Gastroesophageal sphincter (tissue), 3 donors: ENCODE results near the gene GATA1.

ENCODE experiments used
- CTCF ChIP-seq, 4 experiments: fragments of 200-600 bp in 2 of 4; fragments of 450-650 bp in 2 of 4; sonication (generic) in 1 of 4; IDR thresholded peaks; one replicate each; pipeline ENCODE4 v1.5.1; 2017 to 2019; ENCODE audit warnings: antibody characterized with exemption in 4 of 4, mild to moderate bottlenecking in 2 of 4, moderate library complexity in 2 of 4
- POLR2A ChIP-seq, 2 donors: fragments of 450-650 bp; IDR thresholded peaks; one replicate each; pipeline ENCODE4 v1.6.1; 2017; ENCODE audit warnings: antibody characterized with exemption in 2 of 2, mild to moderate bottlenecking in 2 of 2, moderate library complexity in 1 of 2
- POLR2AphosphoS5 ChIP-seq: sonication (generic); formaldehyde crosslinking; IDR thresholded peaks from one replicate; pipeline ENCODE4 v1.6.1; 2017; ENCODE audit warnings: antibody characterized with exemption

GRCh38 chrX:48798318-48798717 lies 11.9 kb downstream of the GATA1 start:
- TF ChIP-seq POLR2A (IDR thresholded peaks at IDR 0.05) = no peak
- no peak for TF ChIP-seq CTCF (IDR thresholded peaks at IDR 0.05)
- no peak for TF ChIP-seq POLR2AphosphoS5
